VCaP (cell line): ENCODE results near the gene MORN1.

Experiments
- H3K27ac ChIP-seq: fragments of 450-650 bp; 2 replicates; pipeline ENCODE4 v1.5.1; 2017
- TF ChIP-seq, protein P1 (sequence below): fragments of 450-650 bp; conservative IDR thresholded peaks from 2 replicates; pipeline ENCODE4 v1.5.1; 2017; ENCODE audit warnings: mild to moderate bottlenecking, moderate library complexity

Gene MORN1

DNA sequence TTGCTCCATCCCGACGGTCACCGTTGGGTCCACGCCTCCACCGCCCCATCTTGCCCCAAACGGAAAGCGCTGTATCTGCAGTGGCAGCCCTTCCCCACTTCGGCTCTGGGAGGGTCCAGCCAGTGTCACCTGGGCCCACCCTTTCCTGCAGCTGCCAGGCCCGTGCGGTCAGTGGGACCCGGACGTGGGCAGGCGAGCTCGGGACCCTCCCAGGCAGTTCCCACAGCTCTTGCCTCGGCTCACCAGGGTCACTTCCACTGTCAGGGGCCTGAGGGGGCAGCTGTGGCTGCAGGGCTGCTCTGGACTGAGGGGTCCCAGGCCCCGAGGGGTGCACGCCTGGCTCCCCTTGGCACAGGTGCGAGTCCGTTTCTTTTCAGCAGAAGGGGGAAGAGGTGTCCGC lies 82.5 kb downstream of the MORN1 start:
- H3K27ac ChIP-seq: no peak overlapping the region
- TF ChIP-seq, protein P1, sequence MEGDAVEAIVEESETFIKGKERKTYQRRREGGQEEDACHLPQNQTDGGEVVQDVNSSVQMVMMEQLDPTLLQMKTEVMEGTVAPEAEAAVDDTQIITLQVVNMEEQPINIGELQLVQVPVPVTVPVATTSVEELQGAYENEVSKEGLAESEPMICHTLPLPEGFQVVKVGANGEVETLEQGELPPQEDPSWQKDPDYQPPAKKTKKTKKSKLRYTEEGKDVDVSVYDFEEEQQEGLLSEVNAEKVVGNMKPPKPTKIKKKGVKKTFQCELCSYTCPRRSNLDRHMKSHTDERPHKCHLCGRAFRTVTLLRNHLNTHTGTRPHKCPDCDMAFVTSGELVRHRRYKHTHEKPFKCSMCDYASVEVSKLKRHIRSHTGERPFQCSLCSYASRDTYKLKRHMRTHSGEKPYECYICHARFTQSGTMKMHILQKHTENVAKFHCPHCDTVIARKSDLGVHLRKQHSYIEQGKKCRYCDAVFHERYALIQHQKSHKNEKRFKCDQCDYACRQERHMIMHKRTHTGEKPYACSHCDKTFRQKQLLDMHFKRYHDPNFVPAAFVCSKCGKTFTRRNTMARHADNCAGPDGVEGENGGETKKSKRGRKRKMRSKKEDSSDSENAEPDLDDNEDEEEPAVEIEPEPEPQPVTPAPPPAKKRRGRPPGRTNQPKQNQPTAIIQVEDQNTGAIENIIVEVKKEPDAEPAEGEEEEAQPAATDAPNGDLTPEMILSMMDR: no peak

DNA sequence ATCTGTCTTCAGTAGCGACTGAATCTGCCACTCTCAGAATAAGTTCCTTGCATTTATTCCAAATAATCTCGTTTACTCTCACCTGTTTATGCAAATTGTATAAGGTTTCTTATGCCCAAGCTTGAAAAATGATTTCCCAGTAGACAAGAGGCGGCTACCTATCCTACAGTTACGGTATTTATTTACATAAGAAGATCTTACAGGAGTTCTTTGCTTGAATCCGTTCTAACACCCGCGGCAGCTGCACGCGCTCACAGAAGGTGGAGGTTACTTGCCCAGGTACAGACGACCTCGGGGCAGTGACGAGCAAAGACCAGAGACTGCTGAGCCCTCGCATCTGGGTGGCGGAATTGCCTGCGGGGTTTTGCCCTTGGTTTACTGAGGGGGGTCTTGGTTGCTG lies 83.4 kb downstream of the MORN1 start:
- no peak overlapping the region for H3K27ac ChIP-seq
- TF ChIP-seq, protein P1: no peak

DNA sequence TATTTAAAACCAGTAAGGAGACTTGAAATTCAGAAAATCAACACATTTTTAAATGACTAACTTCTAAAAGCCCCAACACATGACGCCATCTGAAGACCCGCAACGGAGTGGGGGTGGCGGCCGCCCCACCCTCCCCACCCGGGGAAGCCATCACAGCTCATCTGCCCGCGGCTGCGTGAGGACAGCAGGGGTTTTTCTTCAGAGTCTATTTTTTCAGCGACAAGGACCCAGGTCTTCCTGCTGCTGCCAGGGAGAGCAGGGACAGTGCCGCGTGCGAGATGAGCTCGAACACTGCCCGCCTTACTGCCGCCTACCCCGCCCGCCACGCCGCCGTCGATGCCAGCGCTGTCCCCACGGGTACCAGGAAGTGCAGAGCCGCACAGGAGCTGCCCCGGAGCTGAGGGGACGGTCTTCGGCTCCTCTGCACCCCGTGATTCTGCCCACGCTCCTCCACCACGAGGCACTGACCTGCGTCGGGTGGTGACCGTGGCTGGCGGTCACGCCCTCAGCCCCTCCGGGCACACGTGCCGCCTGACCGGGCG lies 84.2 kb downstream of the MORN1 start:
- H3K27ac ChIP-seq: no peak overlapping the region
- TF ChIP-seq, protein P1: no peak

DNA sequence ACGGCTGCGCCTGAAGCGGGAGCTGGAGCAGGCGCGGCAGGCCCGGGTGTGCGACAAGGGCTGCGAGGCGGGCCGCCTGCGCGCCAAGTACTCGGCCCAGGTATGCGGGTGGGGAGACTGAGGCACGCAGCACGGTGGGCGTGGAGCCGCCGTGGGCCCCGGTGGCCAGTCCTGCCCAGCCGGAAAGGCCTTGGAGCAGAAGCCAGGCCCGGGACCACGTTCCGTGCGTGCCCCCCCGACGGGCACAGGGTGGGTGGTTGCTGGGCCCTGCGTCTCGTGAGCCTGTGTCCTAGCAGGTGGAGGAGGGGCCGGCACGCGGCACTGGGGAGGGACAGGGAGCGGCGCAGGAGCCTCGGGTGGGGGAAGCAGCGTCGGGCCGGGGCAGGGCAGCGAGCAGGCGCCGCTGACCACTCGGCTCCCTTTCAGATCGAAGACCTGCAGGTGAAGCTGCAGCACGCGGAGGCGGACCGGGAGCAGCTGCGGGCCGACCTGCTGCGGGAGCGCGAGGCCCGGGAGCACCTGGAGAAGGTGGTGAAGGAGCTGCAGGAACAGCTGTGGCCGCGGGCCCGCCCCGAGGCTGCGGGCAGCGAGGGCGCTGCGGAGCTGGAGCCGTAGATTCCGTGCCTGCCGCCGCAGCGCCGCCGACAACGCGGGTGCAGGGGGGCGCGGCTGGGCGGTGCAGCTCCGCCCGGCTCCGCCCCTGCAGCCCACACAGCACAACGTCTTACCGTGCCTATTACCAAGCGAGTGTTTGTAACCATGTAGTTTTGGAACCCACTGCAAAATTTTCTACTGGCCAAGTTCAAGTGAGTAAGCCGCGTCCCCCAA lies 85.0 kb downstream of the MORN1 start:
- H3K27ac ChIP-seq: no peak overlapping the region
- TF ChIP-seq, protein P1: no peak

DNA sequence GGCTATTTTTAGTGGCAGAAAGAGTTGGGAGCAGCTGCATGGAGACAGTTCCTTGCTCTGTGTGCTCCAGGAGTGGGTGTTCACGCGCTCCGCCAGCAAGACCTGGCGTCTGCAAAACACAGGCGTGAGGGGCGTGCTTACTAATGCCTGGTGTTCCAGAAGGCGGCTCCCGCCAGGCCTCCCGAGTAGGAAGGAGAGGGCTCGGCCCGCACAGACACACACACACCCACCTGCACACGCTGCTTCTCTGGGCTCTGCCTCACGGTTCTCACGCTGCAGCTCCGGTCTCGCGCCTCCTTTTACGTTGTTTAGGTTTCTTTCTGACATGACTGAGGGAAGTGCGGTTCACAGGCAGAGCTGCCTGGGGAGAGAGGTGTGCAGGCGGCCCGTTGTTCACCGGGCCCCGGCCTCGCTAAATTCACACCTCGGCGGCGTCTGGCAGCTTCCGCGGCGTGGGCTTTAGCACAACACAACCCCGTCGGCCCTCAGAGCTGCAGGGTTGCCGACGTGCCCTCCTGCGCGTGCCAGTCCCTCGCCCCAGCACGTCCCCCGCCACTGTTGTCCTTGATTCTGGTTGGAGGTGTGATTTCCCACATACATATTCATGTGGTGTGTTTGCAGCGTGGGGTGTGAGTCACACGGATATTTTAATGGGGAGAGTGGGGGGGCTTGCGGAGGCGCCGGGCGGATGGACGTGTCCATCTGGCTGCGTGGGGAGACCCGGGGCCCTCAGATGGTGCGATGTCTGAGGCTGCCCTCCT lies 86.3 kb downstream of the MORN1 start:
- H3K27ac ChIP-seq: no peak overlapping the region
- TF ChIP-seq, protein P1: no peak

DNA sequence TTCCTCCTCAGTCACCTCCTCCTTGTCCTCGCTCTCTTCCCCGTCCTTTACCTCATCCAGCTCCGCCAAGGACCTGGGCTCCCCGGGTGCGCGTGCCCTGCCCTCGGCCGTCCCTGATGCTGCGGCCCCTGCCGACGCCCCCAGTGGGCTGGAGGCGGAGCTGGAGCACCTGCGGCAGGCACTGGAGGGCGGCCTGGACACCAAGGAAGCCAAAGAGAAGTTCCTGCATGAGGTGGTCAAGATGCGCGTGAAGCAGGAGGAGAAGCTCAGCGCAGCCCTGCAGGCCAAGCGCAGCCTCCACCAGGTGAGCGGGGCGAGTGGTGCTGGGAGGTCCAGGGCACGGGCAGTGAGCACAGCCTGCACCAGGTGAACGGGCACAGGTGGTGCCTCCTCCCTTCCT lies 87.1 kb downstream of the MORN1 start:
- TF ChIP-seq, protein P1: no peak

DNA sequence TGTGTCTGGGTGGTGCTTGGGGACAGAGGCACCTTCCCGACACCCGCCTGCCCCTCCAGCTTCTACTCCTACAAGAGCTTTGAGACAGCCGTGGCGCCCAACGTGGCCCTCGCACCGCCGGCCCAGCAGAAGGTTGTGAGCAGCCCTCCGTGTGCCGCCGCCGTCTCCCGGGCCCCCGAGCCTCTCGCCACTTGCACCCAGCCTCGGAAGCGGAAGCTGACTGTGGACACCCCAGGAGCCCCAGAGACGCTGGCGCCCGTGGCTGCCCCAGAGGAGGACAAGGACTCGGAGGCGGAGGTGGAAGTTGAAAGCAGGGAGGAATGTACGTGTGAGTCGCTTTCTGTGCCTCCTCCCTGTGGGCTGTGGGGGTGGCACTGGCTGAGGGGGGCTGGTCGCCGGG lies 87.6 kb downstream of the MORN1 start:
- TF ChIP-seq, protein P1: no peak
- no peak overlapping the region for H3K27ac ChIP-seq

More for the DNA sequence above, 87.1 kb downstream of the MORN1 start:
- no peak overlapping the region for H3K27ac ChIP-seq
